Measurements from ENCODE around the gene CHRNA4.

DNA sequence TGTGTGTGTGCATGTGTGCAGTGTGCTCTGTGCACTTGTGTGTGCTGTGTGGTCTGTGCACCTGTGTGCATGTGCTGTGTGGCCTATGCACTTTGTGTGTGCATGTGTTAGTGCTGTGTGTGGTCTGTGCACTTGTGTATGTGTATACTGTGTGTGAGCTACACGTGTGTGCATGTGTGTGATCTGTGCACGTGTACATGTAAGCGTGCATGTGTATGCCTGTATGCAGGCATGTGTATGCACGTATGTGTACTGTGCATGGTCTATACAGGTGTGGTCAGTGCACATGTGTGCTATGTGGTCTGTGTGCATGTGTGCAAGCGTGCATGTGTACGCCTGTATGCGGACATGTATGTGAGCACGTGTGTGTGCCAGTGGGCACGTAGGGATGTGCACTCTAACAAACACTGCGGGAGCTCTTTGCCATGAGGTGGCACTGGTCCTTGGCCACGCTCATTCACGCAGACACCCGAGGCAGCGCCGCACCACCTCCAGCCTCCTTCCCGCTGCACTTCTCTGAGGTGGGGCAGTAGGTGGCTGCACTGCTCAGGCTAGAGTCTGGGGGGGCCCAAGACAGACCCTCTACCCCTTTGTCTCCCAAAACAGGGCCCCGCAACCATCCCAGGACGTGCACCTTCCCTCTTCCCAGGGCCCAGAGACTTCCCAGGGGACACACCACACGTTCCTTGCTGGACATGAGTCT, 42.4 kb upstream of the CHRNA4 start:
- TF ChIP-seq, protein P1, sequence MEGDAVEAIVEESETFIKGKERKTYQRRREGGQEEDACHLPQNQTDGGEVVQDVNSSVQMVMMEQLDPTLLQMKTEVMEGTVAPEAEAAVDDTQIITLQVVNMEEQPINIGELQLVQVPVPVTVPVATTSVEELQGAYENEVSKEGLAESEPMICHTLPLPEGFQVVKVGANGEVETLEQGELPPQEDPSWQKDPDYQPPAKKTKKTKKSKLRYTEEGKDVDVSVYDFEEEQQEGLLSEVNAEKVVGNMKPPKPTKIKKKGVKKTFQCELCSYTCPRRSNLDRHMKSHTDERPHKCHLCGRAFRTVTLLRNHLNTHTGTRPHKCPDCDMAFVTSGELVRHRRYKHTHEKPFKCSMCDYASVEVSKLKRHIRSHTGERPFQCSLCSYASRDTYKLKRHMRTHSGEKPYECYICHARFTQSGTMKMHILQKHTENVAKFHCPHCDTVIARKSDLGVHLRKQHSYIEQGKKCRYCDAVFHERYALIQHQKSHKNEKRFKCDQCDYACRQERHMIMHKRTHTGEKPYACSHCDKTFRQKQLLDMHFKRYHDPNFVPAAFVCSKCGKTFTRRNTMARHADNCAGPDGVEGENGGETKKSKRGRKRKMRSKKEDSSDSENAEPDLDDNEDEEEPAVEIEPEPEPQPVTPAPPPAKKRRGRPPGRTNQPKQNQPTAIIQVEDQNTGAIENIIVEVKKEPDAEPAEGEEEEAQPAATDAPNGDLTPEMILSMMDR (IDR thresholded peaks at IDR 0.05; ENCODE audit: low read depth, low read length), result no peak
- no peak for TF ChIP-seq EZH2phosphoT487 (IDR thresholded peaks at IDR 0.05; ENCODE audit: low read depth)

Data from OCI-LY3 (cell line).